Muscle of arm (tissue), 12 donors: ENCODE results near the gene INHBE. TPM values are rescaled to one million over a fixed set of nuclear protein-coding genes. Genes with fewer than 3 reads are reported as not detected.
"Not testable (repeated sequence)": the region's sequence is repeated elsewhere in the genome, so short reads cannot be mapped to it uniquely, and the experiment has no call there.

Experiments
- DNase-seq: peaks from one replicate; pipeline ENCODE4 v3.0.0-alpha.2; 2013
- polyA plus RNA-seq, 12 donors: library from polyadenylated mRNA; unstranded; fragments of 120-200 nt; gene quantifications; one replicate each; pipeline ENCODE4 v1.2.1, GENCODE V29; 2013; ENCODE audit not compliant: insufficient read length in 12 of 12

Gene INHBE
- polyA plus RNA-seq, 12 donors = 1.0 to 3.4 (median 2.2) TPM; not detected in 2

- DNase-seq = no peak
These were observed 41.7 kb downstream of the INHBE start for GRCh38 chr12:57496822-57497221.

- DNase-seq = no peak
These were observed 42.4 kb downstream of the INHBE start for GRCh38 chr12:57497223-57498131.

- no peak for DNase-seq
These were observed 43.0 kb downstream of the INHBE start for GRCh38 chr12:57498132-57498502.

GRCh38 chr12:57498571-57498970 is 43.5 kb downstream of the INHBE start:
- no peak for DNase-seq

GRCh38 chr12:57500213-57500612 is 45.1 kb downstream of the INHBE start:
- DNase-seq = no peak

GRCh38 chr12:57502311-57502969 is 47.3 kb downstream of the INHBE start:
- not testable (repeated sequence) for DNase-seq

- not testable (repeated sequence) for DNase-seq
These were observed 51.4 kb downstream of the INHBE start for GRCh38 chr12:57506541-57506940.

Other genes with a start within 250 kb of the INHBE start
- 10 to 100 TPM in 1 of 12 donors, 1 to 10 TPM in 9, not detected in 2; 1.7 to 18.1 (median 2.4) TPM for gene NXPH4, start 238.5 kb upstream of the INHBE start, polyA plus RNA-seq
- gene SHMT2, start 225.6 kb upstream of the INHBE start, polyA plus RNA-seq = 10 to 100 TPM in 11 of 12 donors, not detected in 1; 50.8 to 97.5 (median 61.8) TPM
- gene STAC3, start 204.1 kb upstream of the INHBE start, polyA plus RNA-seq = 100 to 1,000 TPM in 11 of 12 donors, not detected in 1; 178 to 563 (median 396) TPM
- gene R3HDM2, start 24.3 kb upstream of the INHBE start, polyA plus RNA-seq = 10 to 100 TPM in 11 of 12 donors, not detected in 1; 36.4 to 92.7 (median 55.7) TPM
- under 1 TPM in 8 of 12 donors, not detected in 4; 0.07 to 0.33 (median 0.15) TPM for gene INHBC, start 20.5 kb upstream of the INHBE start, polyA plus RNA-seq
- 10 to 100 TPM in 6 of 12 donors, 1 to 10 TPM in 5, not detected in 1; 4.9 to 48.6 (median 10.1) TPM for gene GLI1, start 4.5 kb downstream of the INHBE start, polyA plus RNA-seq
- 10 to 100 TPM in 2 of 12 donors, 1 to 10 TPM in 9, not detected in 1; 3.4 to 18.7 (median 5.6) TPM for gene ARHGAP9, start 24.6 kb downstream of the INHBE start, polyA plus RNA-seq
- 100 to 1,000 TPM in 4 of 12 donors, 10 to 100 TPM in 7, not detected in 1; 77.3 to 150 (median 93.0) TPM for gene MARS1, start 32.8 kb downstream of the INHBE start, polyA plus RNA-seq
- 10 to 100 TPM in 10 of 12 donors, 1 to 10 TPM in 1, not detected in 1; 8.5 to 15.6 (median 13.2) TPM for gene DDIT3, start 65.2 kb downstream of the INHBE start, polyA plus RNA-seq
- 10 to 100 TPM in 11 of 12 donors, not detected in 1; 28.7 to 61.8 (median 39.2) TPM for gene MBD6, start 67.5 kb downstream of the INHBE start, polyA plus RNA-seq
- gene DCTN2, start 91.9 kb downstream of the INHBE start, polyA plus RNA-seq = 100 to 1,000 TPM in 11 of 12 donors, not detected in 1; 142 to 314 (median 155) TPM
- 1 to 10 TPM in 1 of 12 donors, under 1 TPM in 10, not detected in 1; 0.04 to 5.2 (median 0.21) TPM for gene KIF5A, start 94.7 kb downstream of the INHBE start, polyA plus RNA-seq
- gene PIP4K2C, start 135.9 kb downstream of the INHBE start, polyA plus RNA-seq = 10 to 100 TPM in 11 of 12 donors, not detected in 1; 11.2 to 20.7 (median 12.2) TPM
- 10 to 100 TPM in 11 of 12 donors, not detected in 1; 20.8 to 48.7 (median 27.1) TPM for gene DTX3, start 149.5 kb downstream of the INHBE start, polyA plus RNA-seq
- 10 to 100 TPM in 11 of 12 donors, not detected in 1; 24.8 to 40.3 (median 34.3) TPM for gene ARHGEF25, start 156.1 kb downstream of the INHBE start, polyA plus RNA-seq
- gene B4GALNT1, start 177.9 kb downstream of the INHBE start, polyA plus RNA-seq = 10 to 100 TPM in 1 of 12 donors, 1 to 10 TPM in 10, not detected in 1; 1.7 to 12.2 (median 2.6) TPM
- 100 to 1,000 TPM in 10 of 12 donors, 10 to 100 TPM in 1, not detected in 1; 98.8 to 179 (median 121) TPM for gene OS9, start 238.8 kb downstream of the INHBE start, polyA plus RNA-seq